ENCODE measurements around the gene DNASE2B. TPM values are rescaled to one million over a fixed set of nuclear protein-coding genes. Genes with fewer than 3 reads are reported as not detected.

DNASE2B gene
- total RNA-seq, 2 experiments from 2014 or later, result not detected

GRCh38 chr1:84429231-84429630, 30.9 kb downstream of the DNASE2B start:
- ChIA-PET POLR2A (interaction anchor here (0.6 to 1.2 kb wide), 2 partner anchors 22 to 174 kb away, joined by 3 read pairs; no protein-coding TSS in a partner anchor), CTCF (interaction anchor here (10.0 kb wide), 1 partner anchor 286 kb away, joined by 157 read pairs; the partner anchor contains the start of gene PRKACB)
- ATAC-seq (no peak), DNase-seq (no peak)
- no peak overlapping the region for H3K4me3 Mint-ChIP-seq
- peaks cover 7% of the 10 kb centered on the region for H3K4me1 Mint-ChIP-seq (ENCODE audit: low read depth)
- TF ChIP-seq CTCF (IDR thresholded peaks at IDR 0.05), result no peak
- no peak overlapping the region for H3K27ac Mint-ChIP-seq
- H3K27me3 Mint-ChIP-seq, result no peaks in the 10 kb centered on the region
- H3K36me3 Mint-ChIP-seq (ENCODE audit: low read depth), result no peaks in the 10 kb centered on the region
- H3K9me3 Mint-ChIP-seq, result peaks cover 12% of the 10 kb centered on the region
- intact Hi-C loops (cut with micrococcal nuclease), result no loop called here

GRCh38 chr1:84430546-84430945, 32.3 kb downstream of the DNASE2B start:
- no peaks in the 10 kb centered on the region for H3K36me3 Mint-ChIP-seq (ENCODE audit: low read depth)
- H3K9me3 Mint-ChIP-seq, result peaks cover 12% of the 10 kb centered on the region
- no peak for TF ChIP-seq CTCF (IDR thresholded peaks at IDR 0.05)
- ATAC-seq, result no peak
- no peaks in the 10 kb centered on the region for H3K27me3 Mint-ChIP-seq
- intact Hi-C loops (cut with micrococcal nuclease), result loop anchor here (10.0 kb wide), 2 partner anchors 496 to 526 kb away; no protein-coding TSS in a partner anchor
- H3K4me3 Mint-ChIP-seq, result no peak overlapping the region
- ChIA-PET CTCF (interaction anchor here (0.7 to 10.0 kb wide), 3 partner anchors 128 to 500 kb away, joined by 3 to 157 read pairs (median 3); partner anchors contain the start of gene PRKACB), POLR2A (no interaction called here)
- no peak overlapping the region for H3K27ac Mint-ChIP-seq
- H3K4me1 Mint-ChIP-seq (ENCODE audit: low read depth), result peaks cover 7% of the 10 kb centered on the region
- no peak for DNase-seq

- ChIA-PET CTCF (interaction anchor here (0.6 to 10.0 kb wide), 28 partner anchors 9 to 527 kb away, joined by 3 to 157 read pairs (median 4); partner anchors contain the start of genes PRKACB and SAMD13), POLR2A (interaction anchor here (0.8 to 1.1 kb wide), 3 partner anchors 12 to 290 kb away, joined by 3 read pairs; partner anchors contain the start of gene PRKACB)
- DNase-seq, result peak; percentile 72
- TF ChIP-seq CTCF (IDR thresholded peaks at IDR 0.05), result peak; percentile 73
- intact Hi-C loops (cut with micrococcal nuclease), result loop anchor here (2.0 to 10.0 kb wide), 3 partner anchors 293 to 529 kb away; no protein-coding TSS in a partner anchor
- peak; percentile 76 for ATAC-seq
- peak overlapping the region; percentile 64 for H3K4me3 Mint-ChIP-seq
- H3K27me3 Mint-ChIP-seq, result no peaks in the 10 kb centered on the region
- H3K27ac Mint-ChIP-seq, result peak overlapping the region; percentile 45
- H3K4me1 Mint-ChIP-seq (ENCODE audit: low read depth), result peaks cover 7% of the 10 kb centered on the region
- peaks cover 12% of the 10 kb centered on the region for H3K9me3 Mint-ChIP-seq
- H3K36me3 Mint-ChIP-seq (ENCODE audit: low read depth), result no peaks in the 10 kb centered on the region
Observed at GRCh38 chr1:84433258-84434080, 35.2 kb downstream of the DNASE2B start.

- ChIA-PET CTCF (interaction anchor here (0.6 to 10.0 kb wide), 18 partner anchors 8 to 528 kb away, joined by 3 to 157 read pairs (median 4); partner anchors contain the start of genes GNG5, PRKACB and SPATA1), POLR2A (interaction anchor here (0.8 to 1.0 kb wide), 4 partner anchors 72 to 290 kb away, joined by 3 read pairs; partner anchors contain the start of genes GNG5, PRKACB and SPATA1)
- intact Hi-C loops (cut with micrococcal nuclease), result loop anchor here (2.0 to 10.0 kb wide), 3 partner anchors 293 to 529 kb away; no protein-coding TSS in a partner anchor
- no peaks in the 10 kb centered on the region for H3K36me3 Mint-ChIP-seq (ENCODE audit: low read depth)
- peak overlapping the region; percentile 64 for H3K4me3 Mint-ChIP-seq
- peaks cover 7% of the 10 kb centered on the region for H3K4me1 Mint-ChIP-seq (ENCODE audit: low read depth)
- no peak for TF ChIP-seq CTCF (IDR thresholded peaks at IDR 0.05)
- DNase-seq, result peak; percentile 15
- peak overlapping the region; percentile 45 for H3K27ac Mint-ChIP-seq
- ATAC-seq, result peak; percentile 12
- H3K9me3 Mint-ChIP-seq, result peaks cover 12% of the 10 kb centered on the region
- no peaks in the 10 kb centered on the region for H3K27me3 Mint-ChIP-seq
Observed at GRCh38 chr1:84434081-84434769, 35.9 kb downstream of the DNASE2B start.

Measured in activated CD8-positive, alpha-beta T cell treated with anti-CD3 and anti-CD28 coated beads for 36 hours (primary cell).